Heart left ventricle (tissue), 16 donors: ENCODE results near the gene PTPRN2. TPM values are rescaled to one million over a fixed set of nuclear protein-coding genes. Genes with fewer than 3 reads are reported as not detected.

Experiments
- ATAC-seq, 4 donors: fragments of 200-7000 bp; cut with Tn5 transposase; one replicate each; pipeline ENCODE4 v1.9.1; 2020 to 2022; ENCODE audit warnings: moderate library complexity in 4 of 4, mild to moderate bottlenecking in 3 of 4, moderate number of reproducible peaks in 1 of 4
- DNase-seq, 5 donors: peaks; one replicate each; pipeline ENCODE4 v3.0.0-alpha.2; 2020
- H3K27ac ChIP-seq, 12 donors: fragments of 200-600 bp; sonication (generic) in 4 of 12; one replicate each; pipeline versions ENCODE4 v1.5.0 to v1.8.0; 2016 to 2022; ENCODE audit warnings: mild to moderate bottlenecking in 2 of 12
- H3K27me3 ChIP-seq, 9 donors: fragments of 200-600 bp; sonication (generic) in 2 of 9; one replicate each; pipeline versions ENCODE4 v1.5.1 to v1.8.0; 2016 to 2022; ENCODE audit warnings: mild to moderate bottlenecking in 3 of 9
- H3K36me3 ChIP-seq, 9 donors: fragments of 200-600 bp; sonication (generic) in 2 of 9; one replicate each; pipeline versions ENCODE4 v1.5.0 to v1.8.0; 2018 to 2022; ENCODE audit warnings: mild to moderate bottlenecking in 2 of 9
- H3K4me1 ChIP-seq, 12 donors: fragments of 200-600 bp; sonication (generic) in 4 of 12; one replicate each; pipeline versions ENCODE4 v1.5.0 to v1.8.0; 2016 to 2022; ENCODE audit warnings: mild to moderate bottlenecking in 3 of 12
- H3K4me3 ChIP-seq, 12 donors: fragments of 200-600 bp; sonication (generic) in 4 of 12; one replicate each; pipeline versions ENCODE4 v1.5.0 to v1.8.0; 2017 to 2022; ENCODE audit warnings: mild to moderate bottlenecking in 9 of 12, moderate library complexity in 4 of 12
- H3K9me3 ChIP-seq, 12 donors: fragments of 200-600 bp; sonication (generic) in 4 of 12; one replicate each; pipeline versions ENCODE4 v1.5.0 to v1.8.0; 2016 to 2022; ENCODE audit warnings: mild to moderate bottlenecking in 1 of 12
- POLR2A ChIP-seq, 2 donors: fragments of 450-650 bp; IDR thresholded peaks; one replicate each; pipeline ENCODE4 v1.6.1; 2017; ENCODE audit warnings: antibody characterized with exemption in 2 of 2, mild to moderate bottlenecking in 2 of 2, moderate library complexity in 2 of 2
- WGBS, 4 donors: extraction: QIAGEN DNeasy Blood & Tissue Kit in 2 of 4; methylation state at CpG; one replicate each; pipeline versions ENCODE4 v1.1.5 to v1.1.7; 2013 to 2018; 5-methylcytosine and 5-hydroxymethylcytosine counted together
- intact Hi-C, 10 donors: fragments of 100-400 bp; cut with DNase I; formaldehyde crosslinking; loops; one replicate each; pipeline versions ENCODE4 v1.11.1 to v1.14.2; 2022
- polyA plus RNA-seq, 2 donors: library from polyadenylated mRNA; stranded (reverse); fragments of 200-250 nt; gene quantifications; one replicate each; pipeline ENCODE4 v1.2.3, GENCODE V29; 2013
- total RNA-seq, 9 donors: library from RNA; depleted of rRNA in 2 of 9; stranded (reverse); fragments of >200 nt in 2 of 9; fragmentation: NEBNext Ultra II Directional in 3 of 9; extraction: Animal tissue kit (Norgen Biotek cat#: 25700) in 3 of 9; gene quantifications; one replicate each; pipeline versions ENCODE4 v1.1.0 to v1.2.4, GENCODE V29; 2016 to 2023
- TF ChIP-seq, protein P1 (sequence below), 12 donors: fragments of 200-600 bp; sonication (generic) in 4 of 12; IDR thresholded peaks; one replicate each; pipeline versions ENCODE4 v1.5.0 to v1.8.0; 2018 to 2022; ENCODE audit warnings: antibody characterized with exemption in 12 of 12, mild to moderate bottlenecking in 5 of 12
- donor health status: ischemic (EF 13 %, LVEDD 7.1; RV severe dilation, severe dysfunction).
- donor health status: healthy with polysubstance abuse.
- donor health status: DM: no; HTN: yes; CAD: no.
- donor health status: DM: no; HTN: no; CAD: no.
- donor health status: ischemic (EF 25% LVEDD 6.9; RV normal size, moderate dysfunction).
- donor health status: ischemic (EF 25% LVEDD 5.7; RV mildly dilated, moderate dysfunction).
- donor health status: healthy.
- donor health status: DM: yes; HTN: yes; CAD: no.
- donor health status: ischemic (EF 35%, LVEDD 5.7; RV mildly dilated, moderate dysfunction).
- donor health status: nonischemic (EF 11% LVEDD 7.7; RV severe dilation, severe dysfunction).
- donor health status: DM: yes; HTN: yes; CAD: no.
- donor health status: PGD.
- donor health status: ischemic (EF 29% LVEDD 5.4; RV normal size, mild dysfunction).
- donor health status: nonischemic (EF 23%, LVEDD 6.1; RV moderate dilation, normal function).

Gene PTPRN2
- total and polyA plus RNA-seq, 11 donors = 0.61 to 2.3 (median 1.3) TPM

DNA sequence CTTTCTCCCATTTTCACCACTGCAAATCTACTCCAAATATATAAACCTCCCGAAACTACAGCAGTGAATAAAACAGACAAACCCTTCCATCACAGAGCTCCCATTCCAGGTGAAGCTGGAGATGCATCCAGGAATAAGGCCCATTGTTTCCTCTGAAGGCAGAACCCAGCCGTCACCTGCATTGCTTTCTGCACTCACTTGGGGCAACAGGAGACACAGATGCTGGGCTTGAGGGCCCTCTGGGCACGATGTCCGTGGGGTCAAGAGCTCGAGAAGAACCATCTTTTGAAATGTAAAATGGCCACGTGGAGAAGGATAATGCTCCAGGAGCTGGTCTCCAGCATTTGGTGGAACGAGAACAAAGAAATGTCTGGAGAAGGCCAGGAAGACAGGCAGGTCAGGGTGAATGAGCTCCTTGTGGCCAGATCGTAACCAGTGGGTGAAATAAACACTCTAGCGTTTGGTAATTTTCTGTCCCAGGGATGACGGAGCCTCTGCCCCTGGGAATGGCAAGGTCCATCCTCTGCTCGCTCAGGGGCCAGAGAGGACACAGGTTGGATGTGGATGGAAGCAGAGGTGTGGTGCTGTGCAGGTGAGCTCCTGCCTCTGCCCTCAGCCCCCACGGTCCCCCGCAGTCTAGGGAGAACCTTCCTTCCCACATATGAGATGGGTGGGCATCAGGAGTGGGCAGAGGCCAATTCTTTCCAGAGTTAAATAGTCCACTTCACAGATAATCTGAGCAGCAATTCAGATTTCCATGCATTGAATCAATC is 694.7 kb downstream of the PTPRN2 start:
- no peak for ATAC-seq
- H3K9me3 ChIP-seq = no peaks in the 10 kb centered on the region
- TF ChIP-seq POLR2A (IDR thresholded peaks at IDR 0.05) = no peak
- TF ChIP-seq, protein P1, sequence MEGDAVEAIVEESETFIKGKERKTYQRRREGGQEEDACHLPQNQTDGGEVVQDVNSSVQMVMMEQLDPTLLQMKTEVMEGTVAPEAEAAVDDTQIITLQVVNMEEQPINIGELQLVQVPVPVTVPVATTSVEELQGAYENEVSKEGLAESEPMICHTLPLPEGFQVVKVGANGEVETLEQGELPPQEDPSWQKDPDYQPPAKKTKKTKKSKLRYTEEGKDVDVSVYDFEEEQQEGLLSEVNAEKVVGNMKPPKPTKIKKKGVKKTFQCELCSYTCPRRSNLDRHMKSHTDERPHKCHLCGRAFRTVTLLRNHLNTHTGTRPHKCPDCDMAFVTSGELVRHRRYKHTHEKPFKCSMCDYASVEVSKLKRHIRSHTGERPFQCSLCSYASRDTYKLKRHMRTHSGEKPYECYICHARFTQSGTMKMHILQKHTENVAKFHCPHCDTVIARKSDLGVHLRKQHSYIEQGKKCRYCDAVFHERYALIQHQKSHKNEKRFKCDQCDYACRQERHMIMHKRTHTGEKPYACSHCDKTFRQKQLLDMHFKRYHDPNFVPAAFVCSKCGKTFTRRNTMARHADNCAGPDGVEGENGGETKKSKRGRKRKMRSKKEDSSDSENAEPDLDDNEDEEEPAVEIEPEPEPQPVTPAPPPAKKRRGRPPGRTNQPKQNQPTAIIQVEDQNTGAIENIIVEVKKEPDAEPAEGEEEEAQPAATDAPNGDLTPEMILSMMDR (IDR thresholded peaks at IDR 0.05) = no peak

DNA sequence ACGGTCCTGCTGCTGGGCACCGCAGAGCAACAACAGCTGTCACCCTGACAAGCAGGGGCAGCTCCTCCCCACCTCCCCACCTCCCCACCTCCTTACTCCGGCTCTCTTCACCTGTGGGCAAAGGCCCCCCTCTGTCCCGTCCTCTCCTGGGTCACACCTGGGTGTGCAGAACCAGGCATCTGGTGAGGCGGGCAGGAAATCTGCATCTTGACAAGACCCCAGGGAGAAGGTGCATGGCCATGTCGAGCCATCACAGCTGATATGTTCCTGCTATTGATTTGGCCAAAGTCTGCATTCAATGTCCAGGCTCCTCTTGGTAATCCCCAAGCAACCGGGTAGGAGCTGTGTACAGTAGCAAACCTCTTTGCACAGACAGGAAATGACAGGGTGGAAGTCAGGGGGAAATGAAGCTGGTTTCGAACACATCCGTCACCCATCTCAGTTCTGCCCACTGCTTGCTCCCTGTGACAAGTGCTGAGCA is 696.7 kb downstream of the PTPRN2 start:
- WGBS, 4 donors = 68 to 76% (median 70%) methylated on average over 9 of the region's 9 CpGs
- ATAC-seq = no peak

More for the DNA sequence above, 694.7 kb downstream of the PTPRN2 start:
- intact Hi-C loops = no loop called here
- 83 to 87% (median 86%) methylated on average over 13 of the region's 13 CpGs for WGBS, 4 donors
- no peaks in the 10 kb centered on the region for H3K36me3 ChIP-seq
- no peak overlapping the region for H3K4me3 ChIP-seq
- H3K27me3 ChIP-seq = peaks cover 0 to 15% (median 0%) of the 10 kb centered on the region in 9 donors
- DNase-seq = no peak
- H3K27ac ChIP-seq = no peak overlapping the region
- H3K4me1 ChIP-seq = no peaks in the 10 kb centered on the region

DNA sequence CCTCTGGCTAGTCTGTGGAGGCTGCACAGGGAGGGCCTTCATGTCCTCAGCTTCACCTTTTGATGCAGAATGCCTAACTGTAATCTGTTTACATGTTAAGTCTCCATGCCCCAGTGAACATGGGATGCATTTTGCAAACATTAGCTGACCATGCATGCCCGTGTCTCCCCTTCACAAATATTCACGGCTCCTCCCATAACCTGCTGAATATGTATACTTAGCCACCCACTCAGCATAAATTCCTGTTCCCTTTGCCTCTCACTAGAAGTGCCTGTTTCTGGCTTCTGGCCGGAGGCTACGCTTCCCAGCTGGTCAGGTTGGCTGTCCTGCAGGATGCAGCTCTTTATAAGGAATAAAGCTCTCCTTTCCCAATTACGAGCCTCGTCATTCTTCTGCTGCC is 698.1 kb downstream of the PTPRN2 start:
- intact Hi-C loops = no loop called here
- DNase-seq = no peak
- Histone ChIP-seq H3K36me3 (no peaks in the 10 kb centered on the region), H3K27me3 (peaks cover 0 to 15% (median 0%) of the 10 kb centered on the region in 9 donors), H3K4me1 (no peaks in the 10 kb centered on the region), H3K27ac (no peak overlapping the region), H3K9me3 (peaks cover 0 to 6% (median 0%) of the 10 kb centered on the region in 12 donors), H3K4me3 (no peak overlapping the region)
- TF ChIP-seq, protein P1 (IDR thresholded peaks at IDR 0.05) = no peak
- TF ChIP-seq POLR2A (IDR thresholded peaks at IDR 0.05) = no peak
- no peak for ATAC-seq
- WGBS, 4 donors = 79 to 92% (median 87%) methylated on average over 6 of the region's 6 CpGs

More for the DNA sequence above, 696.7 kb downstream of the PTPRN2 start:
- Histone ChIP-seq H3K27me3 (peaks cover 0 to 15% (median 0%) of the 10 kb centered on the region in 9 donors), H3K36me3 (no peaks in the 10 kb centered on the region), H3K27ac (no peak overlapping the region), H3K4me1 (no peaks in the 10 kb centered on the region), H3K4me3 (no peak overlapping the region), H3K9me3 (no peaks in the 10 kb centered on the region)
- TF ChIP-seq, protein P1 (IDR thresholded peaks at IDR 0.05) = no peak
- TF ChIP-seq POLR2A (IDR thresholded peaks at IDR 0.05) = no peak
- intact Hi-C loops = no loop called here
- no peak for DNase-seq

DNA sequence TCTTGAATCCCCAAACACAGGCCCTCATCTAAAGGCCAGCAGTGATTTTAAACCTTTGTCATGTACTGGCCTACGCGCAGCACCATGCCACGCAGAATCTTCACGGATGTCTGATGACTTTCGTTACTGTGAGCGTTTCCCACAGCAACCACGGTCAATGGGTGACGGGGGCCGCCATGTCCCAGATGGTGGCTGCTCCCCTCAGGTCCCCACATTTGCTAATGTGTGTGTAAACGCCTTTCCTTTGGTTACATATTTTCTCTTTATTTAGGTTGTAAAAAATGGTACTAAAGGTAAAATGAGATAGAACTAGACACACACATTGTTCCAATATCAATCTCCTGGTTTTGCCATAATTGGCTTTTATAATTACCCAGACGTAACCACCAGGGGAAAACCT is 699.0 kb downstream of the PTPRN2 start:
- intact Hi-C loops = no loop called here
- Histone ChIP-seq H3K36me3 (no peaks in the 10 kb centered on the region), H3K27me3 (peaks cover 0 to 15% (median 0%) of the 10 kb centered on the region in 9 donors), H3K4me3 (no peak overlapping the region), H3K27ac (no peak overlapping the region), H3K4me1 (no peaks in the 10 kb centered on the region), H3K9me3 (peaks cover 0 to 11% (median 0%) of the 10 kb centered on the region in 12 donors)
- ATAC-seq = no peak
- WGBS, 4 donors = 81 to 86% (median 83%) methylated on average over 11 of the region's 11 CpGs
- DNase-seq = no peak
- TF ChIP-seq, protein P1 (IDR thresholded peaks at IDR 0.05) = no peak
- TF ChIP-seq POLR2A (IDR thresholded peaks at IDR 0.05) = no peak
